Measurements from ENCODE around the gene HSPA8. TPM values are rescaled to one million over a fixed set of nuclear protein-coding genes. Genes with fewer than 3 reads are reported as not detected.

The HSPA8 gene
- total RNA-seq, 4 donors from 2014 or later, result 976 to 1,475 (median 1,128) TPM

- Histone ChIP-seq H3K4me1 (no peaks in the 10 kb centered on the region), H3K36me3 (no peaks in the 10 kb centered on the region), H3K9me3 (no peaks in the 10 kb centered on the region), H3K27ac (peak overlapping the region in 1 of 4 donors; percentile 22), H3K27me3 (no peaks in the 10 kb centered on the region), H3K4me3 (no peak overlapping the region)
- peak; percentile 65 for ATAC-seq
- WGBS, 2 donors (ENCODE audit: low coverage in 1 of 2), result 83 to 89% methylated on average over 3 to 5 of the region's 5 CpGs
- TF ChIP-seq POLR2A (IDR thresholded peaks at IDR 0.05) (no peak), POLR2AphosphoS5 (IDR thresholded peaks at IDR 0.05) (no peak), CTCF (IDR thresholded peaks at IDR 0.05) (no peak), EP300 (IDR thresholded peaks at IDR 0.05) (no peak)
Measured at GRCh38 chr11:123046473-123047259, 15.3 kb downstream of the HSPA8 start.

- ATAC-seq, result no peak
- TF ChIP-seq POLR2AphosphoS5 (IDR thresholded peaks at IDR 0.05) (no peak), EP300 (IDR thresholded peaks at IDR 0.05) (no peak), CTCF (IDR thresholded peaks at IDR 0.05) (no peak), POLR2A (IDR thresholded peaks at IDR 0.05) (no peak)
- no peaks in the 10 kb centered on the region for H3K4me1 ChIP-seq
- H3K27ac ChIP-seq, result no peak overlapping the region
- H3K4me3 ChIP-seq, result no peak overlapping the region
- no CpG with 5 or more reads among the region's 1 CpG for WGBS, 2 donors (ENCODE audit: low coverage in 1 of 2)
- no peaks in the 10 kb centered on the region for H3K36me3 ChIP-seq
- H3K9me3 ChIP-seq, result no peaks in the 10 kb centered on the region
- H3K27me3 ChIP-seq, result no peaks in the 10 kb centered on the region
Measured at GRCh38 chr11:123045101-123045500, 16.8 kb downstream of the HSPA8 start.

GRCh38 chr11:123041185-123041584 lies 20.8 kb downstream of the HSPA8 start:
- H3K4me1 ChIP-seq, result no peaks in the 10 kb centered on the region
- no peak overlapping the region for H3K4me3 ChIP-seq
- no peaks in the 10 kb centered on the region for H3K27me3 ChIP-seq
- H3K27ac ChIP-seq, result no peak overlapping the region
- ATAC-seq, result no peak
- WGBS, 2 donors (ENCODE audit: low coverage in 1 of 2), result 84 to 100% methylated on average over 2 to 9 of the region's 10 CpGs
- no peaks in the 10 kb centered on the region for H3K36me3 ChIP-seq
- no peaks in the 10 kb centered on the region for H3K9me3 ChIP-seq
- TF ChIP-seq POLR2AphosphoS5 (IDR thresholded peaks at IDR 0.05), result no peak
- no peak for TF ChIP-seq CTCF (IDR thresholded peaks at IDR 0.05)
- TF ChIP-seq POLR2A (IDR thresholded peaks at IDR 0.05), result no peak
- TF ChIP-seq EP300 (IDR thresholded peaks at IDR 0.05), result no peak

GRCh38 chr11:123040111-123040432 lies 21.9 kb downstream of the HSPA8 start:
- no peaks in the 10 kb centered on the region for H3K4me1 ChIP-seq
- ATAC-seq, result no peak
- 29 to 50% methylated on average over 2 to 10 of the region's 11 CpGs for WGBS, 2 donors (ENCODE audit: low coverage in 1 of 2)

GRCh38 chr11:123035831-123036230 lies 26.1 kb downstream of the HSPA8 start:
- Histone ChIP-seq H3K27me3 (no peaks in the 10 kb centered on the region), H3K4me1 (no peaks in the 10 kb centered on the region), H3K4me3 (no peak overlapping the region), H3K36me3 (no peaks in the 10 kb centered on the region), H3K9me3 (no peaks in the 10 kb centered on the region), H3K27ac (no peak overlapping the region)
- 89 to 94% methylated on average over 9 to 10 of the region's 10 CpGs for WGBS, 2 donors (ENCODE audit: low coverage in 1 of 2)
- ATAC-seq, result no peak
- TF ChIP-seq POLR2AphosphoS5 (IDR thresholded peaks at IDR 0.05) (no peak), EP300 (IDR thresholded peaks at IDR 0.05) (no peak), CTCF (IDR thresholded peaks at IDR 0.05) (no peak), POLR2A (IDR thresholded peaks at IDR 0.05) (no peak)

More at GRCh38 chr11:123040111-123040432, 21.9 kb downstream of the HSPA8 start:
- Histone ChIP-seq H3K27ac (no peak overlapping the region), H3K4me3 (no peak overlapping the region), H3K36me3 (no peaks in the 10 kb centered on the region), H3K27me3 (no peaks in the 10 kb centered on the region), H3K9me3 (no peaks in the 10 kb centered on the region)
- TF ChIP-seq POLR2A (IDR thresholded peaks at IDR 0.05) (no peak), POLR2AphosphoS5 (IDR thresholded peaks at IDR 0.05) (no peak), EP300 (IDR thresholded peaks at IDR 0.05) (no peak)

Measured in gastroesophageal sphincter (tissue), 4 donors.